Activated T-helper 1 cell treated with anti-CD3 and anti-CD28 coated beads, Interleukin-12 subunit alpha, Interleukin-12 subunit beta, Interleukin-2, Interleukin-4 antibody, amounts not matched to agents 30 ng/mL and 10 ng/mL and 1 ng/mL, durations not matched to agents 14 hours and 24 hours and 36 hours (primary cell): Measurements from ENCODE around the gene DNAJC11. TPM values are rescaled to one million over a fixed set of nuclear protein-coding genes. Genes with fewer than 3 reads are reported as not detected.
"Not testable (repeated sequence)": the region's sequence is repeated elsewhere in the genome, so short reads cannot be mapped to it uniquely, and the experiment has no call there.

Experiments used
- DNase-seq: peaks from one replicate; pipeline ENCODE4 v3.0.0; 2021; ENCODE audit warnings: low spot score
- H3K27ac Mint-ChIP-seq: one replicate; pipeline ENCODE4 v1.8.0; 2021; ENCODE audit warnings: mild to moderate bottlenecking, mixed read lengths
- H3K27me3 Mint-ChIP-seq: one replicate; pipeline ENCODE4 v1.8.0; 2022; ENCODE audit warnings: mild to moderate bottlenecking, moderate library complexity, mixed read lengths; ENCODE audit not compliant: insufficient read depth
- H3K36me3 Mint-ChIP-seq: one replicate; pipeline ENCODE4 v1.8.0; 2021; ENCODE audit warnings: low read depth, mixed read lengths
- H3K4me1 Mint-ChIP-seq: one replicate; pipeline ENCODE4 v1.8.0; 2021; ENCODE audit warnings: low read depth, mixed read lengths
- H3K4me3 Mint-ChIP-seq: one replicate; pipeline ENCODE4 v1.8.0; 2021; ENCODE audit warnings: mild to moderate bottlenecking, moderate library complexity, mixed read lengths
- H3K9me3 Mint-ChIP-seq: one replicate; pipeline ENCODE4 v1.8.0; 2021; ENCODE audit warnings: mixed read lengths
- intact Hi-C: fragments of 100-400 bp; cut with micrococcal nuclease; formaldehyde crosslinking; loops from one replicate; pipeline ENCODE4 v1.15.1; 2024
- total RNA-seq: library from RNA; stranded (reverse); gene quantifications from 2 replicates; pipeline ENCODE4 v1.2.3, GENCODE V29; 2022

DNAJC11 gene
- total RNA-seq, 1 donor from 2014 or later, result 81.4 TPM

DNA sequence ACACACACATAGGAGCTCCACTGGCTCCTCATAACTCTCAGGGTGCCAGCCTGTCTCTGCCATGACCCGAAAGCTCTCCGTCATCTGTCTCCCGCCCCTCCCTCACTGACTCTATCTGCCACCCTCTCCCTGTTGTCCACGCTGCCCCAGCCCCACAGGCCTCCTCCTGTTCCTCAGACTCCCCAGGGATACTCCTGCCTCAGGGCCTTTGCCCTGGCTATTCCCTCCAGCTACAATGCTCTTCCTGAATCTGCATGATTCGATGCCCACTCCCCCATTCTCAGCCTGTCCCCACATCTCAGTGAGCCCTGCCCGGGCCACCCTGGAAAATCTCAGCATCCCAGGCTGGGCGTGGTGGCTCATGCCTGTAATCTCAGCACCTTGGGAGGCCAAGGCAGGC, 24.6 kb upstream of the DNAJC11 start:
- intact Hi-C loops, result no loop called here
- Mint-ChIP-seq H3K4me3 (no peak overlapping the region), H3K4me1 (no peaks in the 10 kb centered on the region), H3K27ac (no peak overlapping the region), H3K27me3 (peaks cover 9% of the 10 kb centered on the region), H3K36me3 (no peaks in the 10 kb centered on the region), H3K9me3 (no peaks in the 10 kb centered on the region)
- DNase-seq, result no peak

DNA sequence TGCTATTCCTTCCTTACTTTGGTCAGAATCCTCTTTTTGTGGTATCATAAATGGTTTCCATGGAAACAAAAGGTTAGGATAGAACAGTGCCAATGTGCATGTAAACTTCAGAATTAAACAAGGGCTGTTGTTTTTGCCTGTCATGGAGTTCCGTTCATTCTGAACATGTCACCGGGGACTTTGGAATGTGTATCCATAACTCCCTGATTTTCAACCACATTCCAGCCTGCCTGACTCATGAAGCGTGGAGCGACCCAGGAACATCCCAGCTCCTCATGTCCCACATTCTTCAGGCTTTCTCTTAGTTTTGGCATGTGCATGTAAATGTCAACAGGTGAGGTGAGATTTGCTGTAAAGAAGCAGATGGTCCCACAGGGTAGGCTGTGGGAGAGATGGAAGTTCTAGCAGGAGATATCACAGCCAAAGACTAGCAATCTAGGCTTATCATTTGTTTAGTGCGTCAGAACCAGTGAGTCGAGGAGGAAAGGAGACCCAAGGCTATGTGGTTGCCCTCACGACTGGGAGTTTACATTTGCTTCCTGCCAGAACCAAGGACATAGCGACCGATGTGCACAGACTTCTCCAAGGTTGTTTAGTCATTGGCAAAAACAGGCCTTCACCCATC, 23.0 kb upstream of the DNAJC11 start:
- DNase-seq, result no peak
- intact Hi-C loops, result no loop called here
- H3K4me1 Mint-ChIP-seq, result no peaks in the 10 kb centered on the region
- H3K9me3 Mint-ChIP-seq, result no peaks in the 10 kb centered on the region
- no peak overlapping the region for H3K4me3 Mint-ChIP-seq
- no peak overlapping the region for H3K27ac Mint-ChIP-seq
- no peaks in the 10 kb centered on the region for H3K36me3 Mint-ChIP-seq
- peaks cover 9% of the 10 kb centered on the region for H3K27me3 Mint-ChIP-seq

DNA sequence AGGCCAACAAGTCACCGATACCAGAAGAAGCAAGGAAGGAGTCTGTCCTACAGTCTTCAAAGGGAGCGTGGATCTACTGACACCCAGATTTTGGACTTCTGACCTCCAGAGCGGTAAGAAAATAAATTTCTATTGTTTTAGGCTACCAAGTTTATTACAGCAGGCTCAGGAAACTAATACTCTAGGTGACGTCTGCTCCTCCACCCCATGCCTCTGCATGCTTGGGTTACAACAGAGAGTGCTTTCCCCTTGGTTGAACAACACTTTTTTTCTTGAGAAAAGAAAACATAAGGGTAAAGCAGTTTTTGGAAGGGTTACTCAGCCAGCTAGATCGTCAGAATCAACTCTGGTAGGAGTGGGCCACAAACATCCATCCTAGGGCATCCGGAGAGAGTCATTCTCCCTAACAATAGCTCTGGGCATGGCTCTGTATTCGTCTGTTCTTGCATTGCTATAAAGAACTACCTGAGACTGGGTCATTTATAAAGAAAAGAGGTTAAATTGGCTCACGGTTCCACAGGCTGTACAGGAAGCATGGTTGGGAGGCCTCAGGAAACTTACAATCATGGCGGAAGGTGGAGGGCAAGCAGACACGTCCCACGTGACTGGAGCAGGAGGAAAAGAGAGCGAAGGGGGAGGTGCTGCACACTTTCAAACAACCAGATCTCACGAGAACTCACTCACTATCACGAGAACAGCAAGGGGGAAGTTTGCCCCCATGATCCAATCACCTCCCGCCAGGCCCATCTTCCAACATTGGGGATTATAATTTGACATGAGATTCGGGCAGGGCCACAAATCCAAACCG, 22.2 kb upstream of the DNAJC11 start:
- intact Hi-C loops, result no loop called here
- H3K27me3 Mint-ChIP-seq, result peaks cover 9% of the 10 kb centered on the region
- H3K36me3 Mint-ChIP-seq, result no peaks in the 10 kb centered on the region
- H3K4me1 Mint-ChIP-seq, result no peaks in the 10 kb centered on the region
- DNase-seq, result no peak
- no peak overlapping the region for H3K4me3 Mint-ChIP-seq
- H3K9me3 Mint-ChIP-seq, result no peaks in the 10 kb centered on the region
- no peak overlapping the region for H3K27ac Mint-ChIP-seq

DNA sequence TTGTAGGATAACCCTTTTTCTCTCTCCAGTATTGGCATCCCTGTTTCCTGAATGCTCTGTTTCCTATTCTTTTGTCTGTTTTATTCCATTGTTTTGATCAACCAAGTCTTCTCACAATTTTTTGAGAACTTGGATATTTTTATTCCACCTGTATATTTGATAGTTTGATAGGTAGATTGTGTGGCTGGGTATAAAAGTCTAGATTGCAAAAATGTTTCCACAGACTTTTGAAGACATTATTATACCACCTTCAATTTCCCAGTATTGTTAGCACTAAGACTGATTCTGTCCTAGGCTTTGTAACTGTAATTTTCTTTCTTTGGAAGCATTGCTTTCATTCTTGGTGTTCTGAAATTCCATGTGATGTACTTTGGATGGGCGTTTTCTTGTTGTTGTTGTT, 9.6 kb upstream of the DNAJC11 start:
- Mint-ChIP-seq H3K27ac (no peak overlapping the region), H3K4me3 (no peak overlapping the region), H3K4me1 (no peaks in the 10 kb centered on the region), H3K36me3 (no peaks in the 10 kb centered on the region), H3K27me3 (peaks cover 8% of the 10 kb centered on the region), H3K9me3 (peaks cover 10% of the 10 kb centered on the region)
- intact Hi-C loops, result no loop called here
- no peak for DNase-seq

DNA sequence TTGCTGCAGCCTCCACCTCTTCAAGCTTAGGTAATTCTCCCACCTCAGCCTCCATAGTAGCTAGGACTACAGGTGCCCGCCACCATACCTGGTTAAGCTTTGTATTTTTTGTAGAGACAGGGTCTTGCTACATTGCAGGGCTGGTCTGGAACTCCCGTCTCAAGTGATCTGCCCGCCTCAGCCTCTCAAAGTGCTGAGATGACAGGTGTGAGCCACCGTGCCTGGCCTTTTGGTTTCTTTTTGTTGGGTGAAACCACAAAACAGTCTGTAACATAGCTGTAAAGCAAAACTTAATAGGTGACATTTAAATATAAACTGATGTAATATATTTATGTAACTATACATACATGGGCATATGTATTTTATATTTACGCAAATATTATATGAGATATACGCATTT, 3.1 kb upstream of the DNAJC11 start:
- DNase-seq, result no peak
- H3K4me3 Mint-ChIP-seq, result no peak overlapping the region
- H3K9me3 Mint-ChIP-seq, result no peaks in the 10 kb centered on the region
- H3K4me1 Mint-ChIP-seq, result peaks cover 21% of the 10 kb centered on the region
- peaks cover 3% of the 10 kb centered on the region for H3K27me3 Mint-ChIP-seq
- peaks cover 4% of the 10 kb centered on the region for H3K36me3 Mint-ChIP-seq
- intact Hi-C loops, result loop anchor here (5.0 kb wide), 1 partner anchor 677 kb away; no protein-coding TSS in a partner anchor
- H3K27ac Mint-ChIP-seq, result no peak overlapping the region

DNA sequence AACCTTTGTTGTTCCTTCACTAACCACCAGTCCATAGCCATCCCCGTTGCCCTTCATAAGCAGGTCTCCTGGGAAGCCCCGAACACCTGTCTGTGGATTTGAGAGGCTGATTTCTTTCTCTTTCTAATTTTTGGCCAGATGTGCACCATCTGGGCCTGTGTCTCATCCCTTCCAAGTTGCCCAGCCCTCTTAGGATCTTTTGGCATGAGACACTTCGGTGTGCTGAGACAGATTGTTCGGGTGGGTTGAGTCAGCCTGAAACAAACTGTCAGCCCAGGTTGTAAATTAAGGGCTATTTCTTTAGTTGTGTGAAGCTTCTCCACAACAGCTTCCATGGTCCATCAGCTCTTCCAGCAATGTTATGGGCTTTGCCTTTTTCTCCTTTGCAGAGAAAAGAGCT, 1.4 kb upstream of the DNAJC11 start:
- Mint-ChIP-seq H3K27ac (no peak overlapping the region), H3K27me3 (peaks cover 3% of the 10 kb centered on the region)
- intact Hi-C loops, result loop anchor here (2.0 to 5.0 kb wide), 2 partner anchors 100 to 676 kb away; partner anchors contain the start of gene KLHL21

DNA sequence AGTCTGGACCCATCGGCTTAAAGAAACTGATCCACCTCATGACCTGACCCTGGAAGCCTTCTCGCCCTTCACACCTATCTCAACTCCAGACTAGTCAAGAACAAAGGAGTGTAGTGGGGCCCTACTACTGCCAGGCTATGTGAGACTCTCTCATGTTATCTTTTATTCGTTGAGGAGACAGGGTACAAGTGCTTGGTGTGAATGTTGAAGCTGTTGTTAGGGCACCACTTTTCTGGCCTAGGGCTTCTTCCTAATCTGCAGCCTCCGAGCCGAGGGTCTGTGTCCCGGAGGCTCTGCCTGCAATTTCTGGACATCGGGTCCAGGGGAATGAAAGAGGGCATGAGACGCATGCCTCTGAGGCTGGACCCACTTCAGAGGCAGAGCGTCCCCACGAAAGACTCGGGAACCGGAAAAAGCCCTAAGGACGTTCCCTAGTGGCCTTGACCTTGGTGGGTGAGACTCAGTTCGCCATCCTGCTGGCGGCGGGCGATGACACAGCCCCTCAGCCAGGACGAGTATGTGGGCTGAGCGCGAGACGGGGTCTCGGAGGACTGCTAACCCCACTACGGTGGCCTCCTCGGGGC, 671 bp downstream of the DNAJC11 start:
- Mint-ChIP-seq H3K9me3 (no peaks in the 10 kb centered on the region), H3K4me1 (peaks cover 27% of the 10 kb centered on the region), H3K36me3 (peaks cover 5% of the 10 kb centered on the region), H3K4me3 (peak overlapping the region; percentile 92), H3K27ac (peak overlapping the region; percentile 86), H3K27me3 (no peaks in the 10 kb centered on the region)
- intact Hi-C loops, result loop anchor here (1.0 to 5.0 kb wide), 4 partner anchors 76 to 674 kb away; partner anchors contain the start of genes CAMTA1 and PHF13
- DNase-seq, result no peak

More for the DNA sequence above, 1.4 kb upstream of the DNAJC11 start:
- Mint-ChIP-seq H3K4me3 (peak overlapping the region; percentile 64), H3K36me3 (peaks cover 5% of the 10 kb centered on the region), H3K4me1 (peaks cover 27% of the 10 kb centered on the region), H3K9me3 (no peaks in the 10 kb centered on the region)
- DNase-seq, result no peak

DNA sequence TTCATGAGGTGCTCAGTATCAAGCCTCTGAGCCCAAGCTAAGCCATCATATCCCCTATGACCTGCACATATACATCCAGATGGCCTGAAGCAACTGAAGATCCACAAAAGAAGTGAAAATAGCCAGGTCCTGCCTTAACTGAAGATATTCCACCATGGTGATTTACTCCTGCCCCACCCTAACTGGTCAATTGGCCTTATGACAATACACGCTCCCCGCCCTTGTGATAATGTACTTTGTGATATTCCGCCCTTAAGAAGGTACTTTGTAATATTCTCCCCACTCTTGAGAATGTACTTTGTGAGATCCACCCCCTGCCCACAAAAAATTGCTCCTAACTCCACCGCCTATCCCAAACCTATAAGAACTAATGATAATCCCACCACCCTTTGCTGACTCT, 1.7 kb downstream of the DNAJC11 start:
- not testable (repeated sequence) for H3K27me3 Mint-ChIP-seq, H3K36me3 Mint-ChIP-seq, H3K9me3 Mint-ChIP-seq, DNase-seq, H3K27ac Mint-ChIP-seq
- intact Hi-C loops, result loop anchor here (5.0 kb wide), 1 partner anchor 673 kb away; no protein-coding TSS in a partner anchor
- Mint-ChIP-seq H3K4me1 (peaks cover 27% of the 10 kb centered on the region), H3K4me3 (peak overlapping the region; percentile 92)

DNA sequence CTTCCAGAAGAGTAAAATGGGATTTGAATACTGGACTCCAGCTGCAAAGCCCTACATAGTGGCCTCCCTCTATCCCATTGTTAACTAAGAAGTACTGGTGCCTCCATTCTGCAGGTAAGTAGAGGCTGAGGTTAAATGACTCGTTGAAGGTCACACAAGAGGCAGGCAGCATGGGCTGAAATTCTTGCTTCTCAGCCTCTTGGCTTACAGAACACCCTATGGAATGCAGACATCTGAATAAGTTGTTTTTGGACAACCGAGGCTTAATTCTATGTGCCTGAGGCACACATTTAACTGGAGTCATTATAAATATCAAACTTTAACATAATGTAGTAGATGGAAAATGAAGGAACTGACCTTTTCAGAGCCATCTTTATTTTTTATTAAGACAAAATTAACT, 5.7 kb downstream of the DNAJC11 start:
- peaks cover 5% of the 10 kb centered on the region for H3K36me3 Mint-ChIP-seq
- intact Hi-C loops, result no loop called here
- H3K27ac Mint-ChIP-seq, result no peak overlapping the region
- H3K27me3 Mint-ChIP-seq, result no peaks in the 10 kb centered on the region
- DNase-seq, result no peak
- peaks cover 17% of the 10 kb centered on the region for H3K4me1 Mint-ChIP-seq
- no peaks in the 10 kb centered on the region for H3K9me3 Mint-ChIP-seq
- no peak overlapping the region for H3K4me3 Mint-ChIP-seq

DNA sequence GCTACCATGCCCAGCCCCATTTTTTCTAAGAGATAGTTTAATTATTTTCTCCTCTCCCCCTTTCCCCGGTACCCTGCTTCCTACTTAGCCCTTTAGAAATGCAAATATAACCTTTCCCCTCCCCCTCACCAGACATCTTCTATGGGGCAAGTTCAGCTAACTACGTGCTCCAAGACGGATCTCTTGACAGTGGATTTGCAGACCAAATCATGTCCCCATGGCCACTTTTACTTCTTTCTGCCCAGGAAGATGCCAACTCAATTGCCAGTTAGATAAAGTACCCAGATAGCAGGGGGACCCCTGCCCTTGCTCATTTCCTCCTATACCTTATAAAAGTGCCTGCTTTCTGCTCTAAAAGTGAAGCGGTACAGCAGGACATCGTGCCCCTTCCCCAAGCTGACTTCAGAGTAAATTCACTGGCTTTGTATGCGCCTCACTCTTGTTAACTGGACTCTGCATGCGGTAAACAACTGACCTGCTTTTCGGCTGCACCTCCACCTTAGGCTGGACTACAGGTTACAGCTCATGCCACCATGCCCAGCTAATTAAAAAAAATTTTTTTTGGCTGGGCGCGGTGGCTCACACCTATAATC, 7.4 kb downstream of the DNAJC11 start:
- Mint-ChIP-seq H3K9me3 (no peaks in the 10 kb centered on the region), H3K27me3 (no peaks in the 10 kb centered on the region), H3K4me3 (no peak overlapping the region), H3K4me1 (peaks cover under 1% of the 10 kb centered on the region), H3K36me3 (peaks cover 2% of the 10 kb centered on the region), H3K27ac (no peak overlapping the region)
- intact Hi-C loops, result no loop called here
- no peak for DNase-seq

DNA sequence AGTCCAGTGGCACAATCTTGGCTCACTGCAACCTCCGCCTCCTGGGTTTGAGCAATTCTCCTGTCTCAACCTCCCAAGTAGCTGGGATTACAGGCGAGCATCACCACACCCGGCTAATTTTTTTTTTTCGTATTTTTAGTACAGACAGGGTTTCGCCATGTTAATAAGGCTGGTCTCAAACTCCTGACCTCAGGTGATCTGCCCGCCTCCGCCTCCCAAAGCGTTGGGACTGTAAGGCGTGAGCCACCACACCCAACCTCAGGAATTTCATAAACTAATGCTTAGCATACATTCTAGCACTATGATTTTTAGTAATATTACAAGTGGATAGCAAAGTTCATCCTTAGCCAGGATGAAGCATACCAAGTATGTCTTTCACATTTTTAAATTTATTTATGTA, 8.7 kb downstream of the DNAJC11 start:
- no peak overlapping the region for H3K27ac Mint-ChIP-seq
- intact Hi-C loops, result no loop called here

DNA sequence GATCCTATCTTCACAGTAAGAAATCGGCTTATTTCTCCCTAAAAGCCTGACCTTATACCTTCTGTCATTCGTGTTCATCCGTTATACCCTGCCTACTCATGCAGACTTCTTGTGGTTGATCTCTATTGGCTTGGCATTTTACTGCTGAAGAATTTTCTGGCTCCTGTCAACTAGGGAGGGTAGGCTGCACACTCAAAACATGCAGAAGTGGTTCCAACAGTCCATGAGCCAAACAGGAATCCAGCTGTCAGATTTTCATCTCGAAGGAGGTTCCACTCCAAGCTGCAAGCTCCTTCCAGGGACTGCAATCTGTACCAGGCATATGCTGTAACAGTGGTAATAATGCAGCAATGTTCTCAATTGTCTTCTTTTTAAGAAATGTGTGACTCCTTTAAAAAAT, 10.1 kb downstream of the DNAJC11 start:
- Mint-ChIP-seq H3K36me3 (no peaks in the 10 kb centered on the region), H3K4me3 (no peak overlapping the region), H3K9me3 (no peaks in the 10 kb centered on the region), H3K27me3 (no peaks in the 10 kb centered on the region), H3K27ac (no peak overlapping the region), H3K4me1 (no peaks in the 10 kb centered on the region)
- no peak for DNase-seq
- intact Hi-C loops, result no loop called here

More for the DNA sequence above, 8.7 kb downstream of the DNAJC11 start:
- H3K4me3 Mint-ChIP-seq, result no peak overlapping the region
- no peaks in the 10 kb centered on the region for H3K36me3 Mint-ChIP-seq
- H3K27me3 Mint-ChIP-seq, result no peaks in the 10 kb centered on the region
- DNase-seq, result no peak
- no peaks in the 10 kb centered on the region for H3K9me3 Mint-ChIP-seq
- no peaks in the 10 kb centered on the region for H3K4me1 Mint-ChIP-seq

DNA sequence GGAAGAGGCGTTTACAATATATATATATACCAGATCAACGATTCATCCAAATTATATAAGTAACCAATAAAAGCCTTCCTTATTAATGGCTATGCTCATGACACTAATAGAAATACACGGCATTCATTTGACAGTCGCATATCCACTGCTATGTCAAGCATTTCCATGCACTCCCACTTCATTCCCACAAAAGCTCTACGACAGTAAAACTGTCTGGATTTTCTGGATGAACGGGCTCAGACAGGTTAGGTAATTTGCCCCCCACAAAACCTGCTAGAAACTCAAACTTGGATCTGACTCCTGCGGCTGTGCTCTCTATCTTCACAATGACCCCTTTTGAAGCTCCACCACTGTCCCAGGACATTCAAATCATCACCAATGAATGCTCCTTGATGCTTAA, 11.4 kb downstream of the DNAJC11 start:
- no peak overlapping the region for H3K4me3 Mint-ChIP-seq
- DNase-seq, result no peak
- intact Hi-C loops, result no loop called here
- H3K27ac Mint-ChIP-seq, result no peak overlapping the region
- H3K4me1 Mint-ChIP-seq, result no peaks in the 10 kb centered on the region
- H3K36me3 Mint-ChIP-seq, result no peaks in the 10 kb centered on the region
- no peaks in the 10 kb centered on the region for H3K9me3 Mint-ChIP-seq
- H3K27me3 Mint-ChIP-seq, result no peaks in the 10 kb centered on the region
